Left lung (tissue), 10 donors: ENCODE measurements around the gene SEMA4A. TPM values are rescaled to one million over a fixed set of nuclear protein-coding genes. Genes with fewer than 3 reads are reported as not detected.

ENCODE experiments used
- ATAC-seq: fragments of 200-7000 bp; cut with Tn5 transposase; one replicate; pipeline ENCODE4 v1.9.1; 2020; ENCODE audit warnings: moderate library complexity
- DNase-seq, 4 donors: peaks; one replicate each; pipeline ENCODE4 v3.0.0-alpha.2; 2013 to 2020
- H3K27ac ChIP-seq, 2 donors: fragments of 200-600 bp; sonication (generic) in 1 of 2; one replicate each; pipeline versions ENCODE4 v1.5.0 to v1.8.0; 2020 to 2021
- H3K27me3 ChIP-seq, 2 donors: fragments of 200-600 bp; sonication (generic) in 1 of 2; one replicate each; pipeline versions ENCODE4 v1.5.0 to v1.8.0; 2020 to 2021
- H3K36me3 ChIP-seq, 2 donors: fragments of 200-600 bp; sonication (generic) in 1 of 2; one replicate each; pipeline versions ENCODE4 v1.5.0 to v1.8.0; 2020 to 2021
- H3K4me1 ChIP-seq, 2 donors: fragments of 200-600 bp; one replicate each; pipeline ENCODE4 v1.8.0; 2021
- H3K4me3 ChIP-seq, 2 donors: fragments of 200-600 bp; sonication (generic) in 1 of 2; one replicate each; pipeline versions ENCODE4 v1.5.0 to v1.8.0; 2020 to 2021; ENCODE audit warnings: mild to moderate bottlenecking in 1 of 2
- H3K9me3 ChIP-seq, 2 donors: fragments of 200-600 bp; sonication (generic) in 1 of 2; one replicate each; pipeline versions ENCODE4 v1.5.0 to v1.8.0; 2020 to 2021
- CTCF ChIP-seq, 2 donors: fragments of 200-600 bp; sonication (generic) in 1 of 2; IDR thresholded peaks; one replicate each; pipeline versions ENCODE4 v1.5.0 to v1.8.0; 2021; ENCODE audit warnings: antibody characterized with exemption in 2 of 2
- intact Hi-C, 2 donors: fragments of 100-400 bp; cut with DNase I; formaldehyde crosslinking; loops; one replicate each; pipeline versions ENCODE4 v1.11.2 to v1.14.2; 2022
- polyA plus RNA-seq, 6 donors: library from polyadenylated mRNA; unstranded; fragments of 120-200 nt; gene quantifications; one replicate each; pipeline ENCODE4 v1.2.1, GENCODE V29; 2013; ENCODE audit not compliant: insufficient read length in 6 of 6
- total RNA-seq, 2 donors: library from RNA; stranded (reverse); fragmentation: NEBNext Ultra II Directional; extraction: Animal tissue kit (Norgen Biotek cat#: 25700); gene quantifications; one replicate each; pipeline ENCODE4 v1.2.1, GENCODE V29; 2021
- donor health status: DM: no; HTN: yes; CAD: no.
- donor health status: DM: no; HTN: no; CAD: no.

The SEMA4A gene
- total and polyA plus RNA-seq, 8 donors = 18.3 to 41.3 (median 25.2) TPM

- DNase-seq (no peak), ATAC-seq (no peak)
- TF ChIP-seq CTCF (IDR thresholded peaks at IDR 0.05) = no peak
- Histone ChIP-seq H3K27ac (no peak overlapping the region), H3K27me3 (no peaks in the 10 kb centered on the region), H3K9me3 (no peaks in the 10 kb centered on the region), H3K4me3 (no peak overlapping the region), H3K36me3 (peaks cover 0 to 65% of the 10 kb centered on the region in 2 donors), H3K4me1 (peaks cover 0 to 10% of the 10 kb centered on the region in 2 donors)
- intact Hi-C loops = loop anchor here in 1 of 2 donors (5.0 kb wide), 1 partner anchor 89 kb away; no protein-coding TSS in a partner anchor
These were observed 73.4 kb downstream of the SEMA4A start for GRCh38 chr1:156226782-156227181.

Other genes starting within 250 kb of the SEMA4A start
- 10 to 100 TPM; 40.8 to 55.3 TPM for gene RIT1, start 242.2 kb upstream of the SEMA4A start, total RNA-seq
- 10 to 100 TPM; 45.2 to 55.9 (median 49.1) TPM for gene RIT1, start 242.2 kb upstream of the SEMA4A start, polyA plus RNA-seq
- 10 to 100 TPM; 38.2 to 39.3 TPM for gene KHDC4, start 219.2 kb upstream of the SEMA4A start, total RNA-seq
- 10 to 100 TPM; 56.9 to 86.8 (median 74.1) TPM for gene KHDC4, start 219.2 kb upstream of the SEMA4A start, polyA plus RNA-seq
- gene RXFP4, start 211.9 kb upstream of the SEMA4A start, total RNA-seq = not detected
- under 1 TPM in 5 of 6 donors, not detected in 1; 0.10 to 0.82 (median 0.17) TPM for gene RXFP4, start 211.9 kb upstream of the SEMA4A start, polyA plus RNA-seq
- gene ARHGEF2, start 175.0 kb upstream of the SEMA4A start, total RNA-seq = 100 to 1,000 TPM; 158 to 290 TPM
- gene ARHGEF2, start 175.0 kb upstream of the SEMA4A start, polyA plus RNA-seq = 100 to 1,000 TPM; 171 to 257 (median 218) TPM
- gene SSR2, start 132.6 kb upstream of the SEMA4A start, total RNA-seq = 100 to 1,000 TPM; 284 to 296 TPM
- gene SSR2, start 132.6 kb upstream of the SEMA4A start, polyA plus RNA-seq = 100 to 1,000 TPM; 489 to 529 (median 519) TPM
- gene UBQLN4, start 99.8 kb upstream of the SEMA4A start, total RNA-seq = 10 to 100 TPM; 28.7 to 35.9 TPM
- gene UBQLN4, start 99.8 kb upstream of the SEMA4A start, polyA plus RNA-seq = 10 to 100 TPM; 60.8 to 71.8 (median 62.5) TPM
- gene LAMTOR2, start 98.8 kb upstream of the SEMA4A start, total RNA-seq = 10 to 100 TPM; 65.4 to 71.0 TPM
- gene LAMTOR2, start 98.8 kb upstream of the SEMA4A start, polyA plus RNA-seq = 10 to 100 TPM; 39.0 to 49.7 (median 47.4) TPM
- 100 to 1,000 TPM in 1 of 2 donors, 10 to 100 TPM in 1; 59.4 to 148 TPM for gene RAB25, start 92.4 kb upstream of the SEMA4A start, total RNA-seq
- gene RAB25, start 92.4 kb upstream of the SEMA4A start, polyA plus RNA-seq = 10 to 100 TPM; 57.6 to 69.8 (median 66.4) TPM
- gene MEX3A, start 71.1 kb upstream of the SEMA4A start, total RNA-seq = 1 to 10 TPM in 1 of 2 donors, under 1 TPM in 1; 0.86 to 3.6 TPM
- gene MEX3A, start 71.1 kb upstream of the SEMA4A start, polyA plus RNA-seq = 10 to 100 TPM; 43.2 to 59.0 (median 51.2) TPM
- gene LMNA, start 38.9 kb upstream of the SEMA4A start, total RNA-seq = 100 to 1,000 TPM; 425 to 437 TPM
- gene LMNA, start 38.9 kb upstream of the SEMA4A start, polyA plus RNA-seq = 100 to 1,000 TPM in 3 of 6 donors, 10 to 100 TPM in 3; 73.5 to 120 (median 96.6) TPM
- 10 to 100 TPM; 19.2 to 29.1 TPM for gene SLC25A44, start 40.5 kb downstream of the SEMA4A start, total RNA-seq
- 10 to 100 TPM; 14.3 to 19.9 (median 18.5) TPM for gene SLC25A44, start 40.5 kb downstream of the SEMA4A start, polyA plus RNA-seq
- gene PMF1, start 59.4 kb downstream of the SEMA4A start, total RNA-seq = 10 to 100 TPM; 40.1 to 49.6 TPM
- gene PMF1, start 59.4 kb downstream of the SEMA4A start, polyA plus RNA-seq = 10 to 100 TPM; 77.1 to 91.5 (median 79.2) TPM
- gene BGLAP, start 88.6 kb downstream of the SEMA4A start, total RNA-seq = 1 to 10 TPM in 1 of 2 donors, under 1 TPM in 1; 0.99 to 1.0 TPM
- 10 to 100 TPM in 1 of 6 donors, 1 to 10 TPM in 5; 2.9 to 10.3 (median 6.5) TPM for gene BGLAP, start 88.6 kb downstream of the SEMA4A start, polyA plus RNA-seq
- 1 to 10 TPM; 1.4 to 2.0 TPM for gene PAQR6, start 94.5 kb downstream of the SEMA4A start, total RNA-seq
- gene PAQR6, start 94.5 kb downstream of the SEMA4A start, polyA plus RNA-seq = 1 to 10 TPM; 2.2 to 4.0 (median 3.5) TPM
- 10 to 100 TPM; 69.1 to 71.1 TPM for gene SMG5, start 129.2 kb downstream of the SEMA4A start, total RNA-seq
- 10 to 100 TPM; 49.5 to 59.4 (median 54.5) TPM for gene SMG5, start 129.2 kb downstream of the SEMA4A start, polyA plus RNA-seq
- gene TMEM79, start 130.7 kb downstream of the SEMA4A start, total RNA-seq = 1 to 10 TPM; 3.5 to 4.0 TPM
- gene TMEM79, start 130.7 kb downstream of the SEMA4A start, polyA plus RNA-seq = 10 to 100 TPM in 1 of 6 donors, 1 to 10 TPM in 5; 8.2 to 10.3 (median 9.2) TPM
- gene GLMP, start 142.1 kb downstream of the SEMA4A start, total RNA-seq = 100 to 1,000 TPM in 1 of 2 donors, 10 to 100 TPM in 1; 75.8 to 101 TPM
- gene GLMP, start 142.1 kb downstream of the SEMA4A start, polyA plus RNA-seq = 10 to 100 TPM; 37.5 to 41.4 (median 39.5) TPM
- not detected for gene VHLL, start 145.7 kb downstream of the SEMA4A start, total RNA-seq
- not detected for gene VHLL, start 145.7 kb downstream of the SEMA4A start, polyA plus RNA-seq
- gene CCT3, start 184.7 kb downstream of the SEMA4A start, total RNA-seq = 100 to 1,000 TPM; 166 to 183 TPM
- 100 to 1,000 TPM; 256 to 318 (median 281) TPM for gene CCT3, start 184.7 kb downstream of the SEMA4A start, polyA plus RNA-seq
- gene TSACC, start 184.9 kb downstream of the SEMA4A start, total RNA-seq = not detected
- 1 to 10 TPM in 1 of 6 donors, under 1 TPM in 5; 0.68 to 1.4 (median 0.84) TPM for gene TSACC, start 184.9 kb downstream of the SEMA4A start, polyA plus RNA-seq
- not detected for gene RHBG, start 215.6 kb downstream of the SEMA4A start, total RNA-seq
- gene RHBG, start 215.6 kb downstream of the SEMA4A start, polyA plus RNA-seq = 1 to 10 TPM; 2.2 to 4.9 (median 3.5) TPM